LoVo (cell line): ENCODE data around the gene NOA1.

Experiments
- DNase-seq: peaks from one replicate; pipeline ENCODE4 v3.0.0-alpha.2; 2016; ENCODE audit warnings: low spot score

NOA1 gene

DNA sequence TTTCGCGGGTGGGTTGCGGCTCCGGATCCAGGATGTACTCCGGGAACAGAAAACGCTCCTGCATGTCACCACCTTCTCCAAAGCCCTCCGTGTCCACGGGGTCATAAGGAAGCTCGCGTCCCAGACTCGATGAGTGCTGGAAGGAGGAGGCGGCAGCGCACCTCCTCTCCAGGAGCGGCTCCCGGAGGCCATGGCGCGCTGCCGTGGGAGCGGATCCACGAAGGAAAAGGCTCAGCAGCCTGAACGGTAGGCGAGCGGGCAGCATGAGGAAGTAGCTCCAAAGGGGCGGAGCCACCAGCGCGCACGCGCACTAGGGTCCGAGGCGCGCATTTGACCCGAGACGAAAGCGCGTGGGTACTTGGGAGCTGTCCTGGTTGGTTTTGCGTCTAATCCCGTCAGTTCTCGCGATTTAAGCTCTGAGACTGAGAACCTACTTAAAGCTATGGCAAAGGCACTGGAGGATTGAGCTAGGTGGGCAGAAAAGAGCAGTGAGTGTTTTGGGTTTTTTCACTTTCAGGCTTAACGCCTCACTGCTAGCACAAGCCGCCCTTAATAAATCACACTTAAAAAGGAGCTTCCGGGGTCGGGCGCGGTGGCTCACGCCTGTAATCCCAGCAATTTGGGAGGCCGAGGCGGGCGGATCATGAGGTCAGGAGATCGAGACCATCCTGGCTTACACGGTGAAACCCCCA, at the start of gene NOA1:
Gene NOA1 (minus strand): TSS at position 286 of the 692 bp plus-strand sequence. CDS start 21 bp downstream, at position 265.
- peak; percentile 97 for DNase-seq

DNA sequence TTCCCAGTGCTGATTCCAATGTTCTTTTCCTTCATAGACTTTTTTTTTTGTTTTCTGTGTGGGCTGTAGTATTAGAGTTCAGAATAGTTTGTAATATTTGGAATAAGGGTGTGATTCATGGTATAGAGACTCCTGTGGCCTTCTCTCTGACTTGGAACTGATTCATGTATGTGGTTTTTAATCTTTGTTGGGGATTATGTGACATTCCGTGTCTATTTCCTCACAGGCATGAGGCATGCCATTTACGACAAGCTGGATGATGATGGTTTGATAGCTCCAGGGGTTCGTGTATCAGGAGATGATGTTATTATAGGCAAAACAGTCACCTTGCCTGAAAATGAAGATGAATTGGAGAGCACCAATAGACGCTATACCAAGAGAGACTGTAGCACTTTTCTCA, 45.7 kb upstream of the NOA1 start:
- no peak for DNase-seq

DNA sequence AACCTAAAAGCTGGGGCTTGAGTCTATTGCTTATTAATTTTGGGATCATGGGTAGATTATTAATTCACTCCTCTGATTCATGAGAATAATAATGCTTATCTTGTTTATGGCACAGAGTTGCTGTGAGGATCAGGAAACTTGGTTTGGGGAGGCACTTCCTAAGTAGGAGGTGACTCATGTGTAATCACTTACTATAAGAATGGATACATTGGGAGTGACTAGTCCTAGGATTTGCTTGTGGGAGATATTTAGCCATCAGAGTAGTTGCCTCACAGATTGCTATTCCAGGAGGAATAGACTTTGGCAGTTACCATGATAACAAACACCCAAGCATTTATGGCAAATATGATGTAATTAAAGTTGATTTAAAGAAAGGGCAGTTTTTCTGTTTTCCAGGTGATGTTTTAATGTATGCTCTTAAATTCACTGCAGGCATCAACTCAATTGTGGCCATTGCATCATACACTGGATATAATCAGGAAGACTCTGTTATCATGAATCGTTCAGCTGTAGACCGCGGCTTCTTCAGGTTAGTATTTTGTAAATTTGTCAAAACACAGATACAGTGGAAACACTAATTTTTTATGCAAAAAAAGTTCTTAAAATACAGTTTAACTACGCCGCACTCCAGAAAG, 43.2 kb upstream of the NOA1 start:
- no peak for DNase-seq

DNA sequence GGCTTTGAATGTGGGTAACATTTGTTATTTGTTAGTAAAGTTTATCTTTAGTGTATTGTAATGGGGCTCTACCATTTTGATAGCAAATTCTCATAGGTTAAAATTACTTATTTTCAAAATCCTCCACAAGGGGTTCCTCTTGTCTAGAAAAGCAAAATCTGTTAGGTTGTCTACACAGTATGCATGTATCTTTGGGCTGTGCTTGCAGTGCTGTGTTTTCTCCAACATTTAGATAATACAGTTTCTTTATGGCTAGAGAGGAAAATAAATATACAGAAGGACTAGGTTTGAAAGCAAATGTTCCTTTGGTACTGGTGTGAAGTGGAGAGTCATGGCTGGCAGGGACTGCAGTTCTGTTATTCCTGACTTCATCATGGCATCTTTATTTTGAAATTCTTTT, 41.6 kb upstream of the NOA1 start:
- DNase-seq: no peak

DNA sequence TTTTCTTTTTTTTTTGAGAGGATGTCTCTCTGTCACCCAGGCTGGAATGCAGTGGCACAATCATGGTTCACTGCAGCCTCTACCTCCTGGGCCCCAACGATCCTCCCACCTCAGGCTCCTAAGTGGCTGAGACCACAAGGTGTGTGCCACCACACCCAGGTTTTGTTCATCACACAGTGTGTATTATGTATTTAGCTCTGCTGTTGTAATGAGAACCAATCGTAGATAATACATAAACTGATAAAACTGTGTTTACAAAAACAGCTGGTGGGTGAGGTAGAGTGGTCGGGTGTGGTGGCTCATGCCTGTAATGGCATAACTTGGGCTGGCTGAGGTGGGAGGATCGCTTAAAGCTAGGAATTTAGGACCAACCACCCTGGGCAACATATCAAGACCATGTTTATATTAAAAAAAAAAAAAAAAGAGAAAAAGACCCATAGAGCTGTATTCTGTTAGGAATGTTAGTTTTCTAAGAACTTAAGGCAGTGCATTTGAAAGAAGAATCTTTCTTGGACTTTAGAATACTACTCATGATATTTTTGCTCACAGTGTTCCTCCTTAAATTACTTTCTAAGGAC, 36.2 kb upstream of the NOA1 start:
- no peak for DNase-seq

DNA sequence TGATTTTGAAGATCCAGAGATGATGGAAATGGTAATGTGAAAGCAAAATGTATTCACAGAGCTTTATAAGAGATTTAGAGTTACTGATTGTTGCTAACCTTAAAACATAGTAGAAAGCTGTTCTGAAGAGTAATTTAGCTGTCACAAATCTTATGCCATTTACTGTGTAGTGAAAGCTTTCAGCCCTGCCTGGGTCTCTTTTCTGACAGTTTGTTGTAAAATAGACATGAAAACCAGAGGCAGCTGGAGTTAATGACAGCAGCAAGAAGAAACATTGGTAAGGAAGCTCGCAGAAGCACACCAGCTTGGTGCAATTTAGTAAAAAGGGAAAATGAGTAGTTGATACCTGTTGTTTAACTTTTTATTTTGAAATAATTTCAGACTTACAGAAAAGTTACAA, 22.3 kb upstream of the NOA1 start:
- DNase-seq: no peak

DNA sequence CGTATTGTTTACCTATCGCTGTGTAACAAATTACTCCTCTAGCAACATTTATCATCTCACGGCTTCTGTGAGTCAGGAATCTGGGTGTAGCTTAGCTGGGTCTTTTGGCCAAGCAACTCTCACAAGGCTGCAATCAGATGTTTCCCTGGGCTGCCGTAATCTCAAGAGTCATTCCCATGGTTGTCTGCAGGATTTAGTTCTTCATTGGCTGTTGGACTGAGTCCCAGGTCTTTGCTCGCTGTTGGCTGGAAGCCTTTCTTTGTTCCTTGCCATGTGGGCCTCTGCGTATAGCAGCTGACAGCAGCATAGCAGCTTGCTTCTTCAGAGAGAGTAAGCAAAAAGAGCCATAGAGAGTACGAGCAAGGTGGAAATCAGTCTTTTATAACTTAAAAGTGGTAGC, 18.1 kb upstream of the NOA1 start:
- no peak for DNase-seq

DNA sequence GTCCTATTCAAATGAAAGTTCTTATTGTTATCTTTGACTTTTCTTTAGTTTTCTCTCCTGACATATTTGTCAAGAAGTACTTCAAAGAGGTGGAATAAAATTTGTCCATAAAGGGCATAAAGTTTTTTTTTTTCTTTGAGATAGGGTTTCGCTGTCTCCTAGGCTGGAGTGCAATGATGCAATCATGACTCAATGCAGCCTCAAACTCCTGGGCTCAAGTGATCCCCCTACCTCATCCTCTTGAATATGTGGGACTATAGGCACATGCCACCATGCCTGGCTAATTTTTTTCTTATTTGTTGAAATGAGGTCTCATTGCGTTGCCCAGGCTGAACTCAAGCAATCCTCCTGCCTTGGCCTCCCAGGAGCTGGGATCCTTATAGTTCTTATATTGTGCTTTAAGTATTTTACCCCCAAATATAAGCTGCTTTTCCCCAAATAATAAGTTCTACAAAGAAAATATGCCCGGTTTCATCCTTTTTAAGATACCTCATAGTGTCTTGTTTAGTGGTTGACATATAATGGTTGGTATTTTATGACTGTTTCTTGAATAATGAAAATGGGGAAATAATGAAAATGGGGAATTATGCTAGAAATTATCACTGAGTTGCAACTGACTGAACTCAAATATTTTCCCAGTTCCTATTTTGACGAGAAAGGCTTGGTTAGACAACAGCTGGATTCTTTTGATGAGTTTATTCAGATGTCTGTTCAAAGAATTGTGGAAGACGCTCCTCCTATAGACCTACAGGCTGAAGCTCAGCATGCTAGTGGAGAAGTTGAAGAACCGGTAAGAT, 12.9 kb upstream of the NOA1 start:
- DNase-seq: no peak

DNA sequence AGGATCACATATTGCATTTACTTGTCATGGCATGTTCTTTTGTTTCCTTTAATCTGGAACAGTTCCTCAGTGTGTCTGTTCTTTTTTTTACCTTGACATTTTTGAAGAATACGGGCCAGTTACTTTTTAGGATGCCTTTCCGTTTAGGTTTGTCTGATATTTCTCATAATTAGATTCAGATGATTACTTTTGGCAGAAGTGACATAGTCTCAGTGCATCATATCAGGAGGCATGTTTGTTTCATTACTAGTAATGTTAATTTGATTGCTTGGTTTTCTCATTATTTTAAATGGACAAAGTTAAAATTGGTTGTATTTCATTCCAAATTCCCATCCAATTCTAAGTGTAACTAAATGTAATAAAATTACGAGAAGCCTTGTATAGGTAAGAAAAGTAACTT, 9.5 kb upstream of the NOA1 start:
- DNase-seq: no peak

DNA sequence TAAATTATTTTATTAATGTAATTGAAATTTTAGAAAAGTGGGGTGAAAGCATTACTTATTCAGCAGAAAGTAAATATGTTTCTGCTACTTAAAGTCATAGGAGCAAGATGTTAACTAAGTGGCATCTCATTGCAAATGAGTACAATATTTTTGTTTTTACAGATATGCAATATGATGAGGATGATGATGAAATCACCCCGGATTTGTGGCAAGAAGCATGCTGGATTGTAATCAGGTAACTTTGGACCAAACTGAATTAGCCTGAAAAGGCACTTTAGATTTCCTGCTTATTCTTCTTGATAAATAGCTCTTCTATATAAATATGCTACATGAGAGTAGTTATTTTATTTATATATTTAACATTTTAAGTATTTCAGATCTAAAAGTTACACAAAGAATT, 8.8 kb upstream of the NOA1 start:
- DNase-seq: no peak

DNA sequence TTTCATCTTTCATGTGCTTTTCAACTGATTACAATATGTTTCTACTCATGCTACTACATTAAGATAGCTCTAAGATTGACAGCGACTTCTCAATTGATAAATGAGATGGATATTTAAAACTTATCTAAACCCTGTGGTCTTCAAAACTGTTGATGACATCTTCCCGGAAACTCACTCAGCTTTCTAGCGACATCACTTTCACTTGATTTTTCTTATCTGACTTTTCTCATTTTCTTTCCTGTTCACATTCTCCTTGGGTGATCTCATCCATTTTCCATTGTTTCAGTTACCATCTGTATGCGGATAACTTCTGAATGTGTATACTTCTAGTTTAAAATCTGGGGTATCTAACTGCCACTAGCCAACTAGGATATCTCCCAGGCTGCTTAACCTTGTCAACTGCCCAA, 4.4 kb upstream of the NOA1 start:
- DNase-seq: no peak

DNA sequence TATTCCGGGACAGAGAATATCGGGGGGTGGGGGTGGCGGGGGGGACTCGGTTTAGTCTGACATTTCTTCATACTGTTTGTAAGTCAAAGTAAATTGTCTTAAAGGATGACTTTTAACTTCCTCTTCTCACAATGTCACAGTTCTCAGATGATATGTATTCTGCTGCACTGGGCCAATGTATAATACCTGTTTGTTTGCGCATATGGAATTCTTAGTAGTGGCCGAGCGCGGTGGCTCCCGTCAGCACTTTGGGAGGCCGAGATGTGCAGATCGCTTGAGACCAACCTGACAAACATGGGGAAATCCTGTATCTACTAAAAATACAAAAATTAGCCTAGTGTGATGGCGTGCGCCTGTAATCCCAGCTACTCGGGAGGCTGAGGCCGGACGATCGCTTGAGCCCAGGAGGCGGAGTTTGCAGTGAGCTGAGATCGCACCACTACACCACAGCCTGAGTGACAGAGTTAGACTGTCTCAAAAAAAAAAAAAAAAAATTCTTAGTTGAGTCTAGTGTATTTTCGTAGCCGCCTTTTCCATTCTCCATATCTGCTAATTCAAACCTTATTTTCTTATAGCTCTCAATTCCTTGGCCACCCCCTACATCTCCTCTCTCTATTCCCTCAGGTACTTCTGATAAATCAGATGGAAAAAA, 2.1 kb upstream of the NOA1 start:
- peak; percentile 8 for DNase-seq

DNA sequence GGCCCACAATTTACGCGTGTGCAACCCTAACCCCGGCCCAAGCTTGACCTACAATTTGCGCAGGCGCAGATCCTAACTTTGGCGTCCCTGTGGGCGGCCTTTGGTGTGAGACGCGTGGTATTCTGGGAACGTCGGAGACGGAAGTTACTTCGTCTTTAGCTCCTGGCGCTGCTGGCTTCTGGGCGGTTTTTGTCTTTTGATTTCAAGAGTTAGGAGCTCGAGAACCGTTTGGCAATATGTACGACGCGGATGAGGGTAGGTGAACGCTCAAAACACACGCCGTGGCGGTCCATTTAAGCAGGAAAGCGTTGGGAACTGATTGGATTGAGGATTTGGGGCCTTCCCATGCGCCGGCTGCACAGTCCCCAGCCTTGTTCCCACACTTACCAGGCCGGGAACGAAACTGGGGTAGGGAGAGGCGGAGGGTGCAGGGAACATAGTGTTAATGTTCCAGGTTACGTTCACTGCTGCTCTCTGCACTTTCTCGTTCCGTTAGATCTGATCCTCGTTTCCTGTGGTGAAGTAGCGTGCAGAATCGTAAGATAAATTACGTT, 1.4 kb upstream of the NOA1 start, which contains the start of gene POLR2B:
Gene POLR2B (plus strand): TSS at position 147 of the 554 bp plus-strand sequence. CDS start 90 bp downstream, at position 237.
- DNase-seq: peak; percentile 97

DNA sequence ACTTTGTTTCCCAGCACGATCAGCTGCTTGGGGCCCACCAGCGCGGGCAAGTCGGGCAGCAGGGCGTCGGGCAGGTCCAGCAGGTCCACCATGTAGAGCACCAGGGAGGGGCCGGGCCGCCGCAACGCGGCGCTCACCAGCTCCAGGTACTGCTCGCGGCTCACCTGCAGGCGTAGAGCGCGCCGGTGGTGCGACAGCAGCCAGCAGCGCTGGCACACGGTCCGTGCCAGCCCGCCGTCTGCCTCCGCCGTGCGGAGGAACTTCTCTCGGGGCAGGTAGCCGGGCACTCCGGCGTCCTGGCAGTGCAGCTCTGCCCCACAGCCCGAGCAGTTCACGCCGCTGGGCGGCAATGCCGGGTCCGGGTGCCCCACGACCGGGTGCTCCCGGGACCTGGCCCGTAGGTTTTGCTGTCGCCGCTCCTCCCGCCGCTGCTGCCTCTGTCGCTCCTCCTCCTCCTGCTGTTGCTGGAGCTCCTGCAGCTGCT, 527 bp downstream of the NOA1 start:
- DNase-seq: peak; percentile 58

DNA sequence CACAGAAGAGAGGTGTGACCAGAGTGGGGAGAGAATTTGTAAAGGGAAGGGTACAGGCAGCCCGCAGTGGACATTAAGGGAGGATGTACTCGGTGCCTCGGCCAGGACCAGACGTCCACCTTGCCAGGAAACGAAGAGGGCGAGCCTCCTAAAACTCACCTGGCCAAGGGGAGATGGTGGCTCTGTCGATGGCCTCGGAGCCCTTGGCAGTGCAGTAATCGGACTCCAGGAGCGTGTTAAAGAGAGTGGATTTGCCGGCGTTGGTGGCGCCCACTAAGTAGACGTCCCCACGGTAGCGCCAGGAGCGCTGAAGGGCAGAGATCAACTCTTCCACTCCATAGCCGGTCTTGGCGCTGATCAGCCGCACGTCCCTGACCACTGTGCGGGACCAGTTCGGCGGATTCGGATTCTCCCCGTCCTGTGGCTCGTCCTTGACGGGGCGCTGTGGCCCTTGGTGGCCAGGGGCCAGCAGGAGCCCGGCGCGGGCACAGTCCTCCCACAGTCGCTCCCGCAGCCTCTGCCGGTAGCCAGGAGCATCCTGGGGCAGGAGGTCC, 1.0 kb downstream of the NOA1 start:
- no peak for DNase-seq

DNA sequence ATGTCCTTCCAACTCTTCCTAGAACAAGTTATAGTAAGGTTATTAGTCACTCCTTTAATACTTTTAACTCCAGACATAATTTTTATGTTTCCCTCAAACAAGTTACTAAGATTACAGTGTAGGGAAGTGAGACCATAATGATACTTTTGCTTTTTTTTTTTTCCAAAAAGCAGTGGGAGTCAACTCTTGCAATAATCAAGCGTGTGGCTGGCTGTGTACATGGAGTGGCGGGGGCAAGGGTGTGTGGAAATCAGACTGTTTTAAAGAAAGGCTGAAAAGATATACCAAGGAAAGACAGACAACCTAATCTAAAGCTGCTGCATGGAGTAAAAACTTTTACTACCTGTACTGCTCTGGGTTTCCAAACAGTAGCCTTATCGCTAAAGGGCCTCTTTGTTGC, 4.1 kb downstream of the NOA1 start:
- DNase-seq: no peak

DNA sequence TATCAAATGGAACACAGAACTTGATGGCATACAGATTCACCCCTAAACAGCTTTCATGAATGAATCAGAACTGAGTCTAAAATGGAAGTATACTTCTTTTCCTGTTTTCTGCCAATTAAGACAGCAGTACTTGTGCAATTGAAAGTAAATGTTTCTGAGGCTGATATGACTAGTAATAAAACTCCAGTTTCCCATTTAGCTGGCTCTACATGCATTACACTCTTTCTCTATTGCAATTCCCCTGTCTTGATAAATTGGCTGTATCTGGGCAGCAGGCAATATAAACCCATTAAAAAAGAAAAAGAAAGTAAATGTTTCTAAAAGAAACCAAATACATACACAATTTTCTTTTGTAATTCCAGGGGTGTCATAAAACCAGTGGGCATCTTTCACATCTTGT, 4.6 kb downstream of the NOA1 start:
- no peak for DNase-seq

DNA sequence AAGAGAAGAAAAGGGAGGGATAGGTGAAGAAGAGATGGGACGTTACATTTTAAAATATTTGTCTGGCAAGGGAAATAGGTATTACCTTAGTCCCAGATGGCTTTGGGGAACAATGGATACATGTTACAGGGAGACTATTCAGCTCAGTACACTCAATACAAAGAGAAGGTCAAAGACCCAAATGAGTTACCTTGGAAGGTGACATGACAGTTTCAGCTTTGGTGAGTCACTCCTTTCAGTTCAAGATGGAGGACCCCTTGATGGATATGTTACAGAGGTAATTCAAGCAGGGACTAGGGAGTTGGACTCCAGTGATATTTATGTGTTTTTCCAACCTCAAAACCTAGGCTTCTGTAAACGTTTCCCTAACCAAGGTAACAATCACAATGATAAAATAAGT, 5.0 kb downstream of the NOA1 start:
- DNase-seq: no peak

DNA sequence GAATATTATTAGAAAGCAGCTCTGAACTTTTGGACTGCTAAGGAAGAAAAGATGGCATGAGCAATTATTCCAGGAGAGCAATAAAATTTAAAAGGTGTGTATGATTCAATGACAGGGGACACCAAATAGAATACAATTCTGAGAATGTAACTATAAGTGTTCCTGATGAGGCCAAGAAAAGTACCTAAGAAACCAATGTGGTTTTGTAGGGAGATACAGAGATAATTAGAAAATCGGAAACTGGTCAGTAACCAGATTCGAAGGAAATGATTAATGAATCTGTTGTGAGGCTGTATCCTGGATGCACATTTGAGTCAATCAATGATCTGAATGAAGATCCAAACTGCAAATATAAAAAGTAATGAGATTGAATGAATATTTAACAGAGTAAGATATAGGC, 6.0 kb downstream of the NOA1 start:
- no peak for DNase-seq

DNA sequence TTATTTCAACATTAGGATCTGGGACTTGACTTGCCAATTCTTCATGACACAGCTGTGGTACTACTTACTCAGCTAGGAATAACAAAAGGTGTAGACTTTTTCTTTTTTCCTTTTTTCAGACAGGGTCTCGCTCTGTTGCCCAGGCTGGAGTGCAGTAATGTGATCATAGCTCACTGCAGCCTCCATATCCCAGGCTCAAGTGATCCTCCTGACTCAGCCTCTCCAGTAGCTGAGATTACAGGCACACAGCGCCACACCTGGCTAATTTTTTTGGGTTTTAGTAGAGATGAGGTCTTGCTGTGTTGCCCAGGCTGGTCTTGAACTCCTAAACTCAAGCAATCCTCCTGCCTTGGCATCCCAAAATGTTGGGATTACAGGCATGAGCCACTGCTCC, 16.3 kb downstream of the NOA1 start:
- DNase-seq: no peak

DNA sequence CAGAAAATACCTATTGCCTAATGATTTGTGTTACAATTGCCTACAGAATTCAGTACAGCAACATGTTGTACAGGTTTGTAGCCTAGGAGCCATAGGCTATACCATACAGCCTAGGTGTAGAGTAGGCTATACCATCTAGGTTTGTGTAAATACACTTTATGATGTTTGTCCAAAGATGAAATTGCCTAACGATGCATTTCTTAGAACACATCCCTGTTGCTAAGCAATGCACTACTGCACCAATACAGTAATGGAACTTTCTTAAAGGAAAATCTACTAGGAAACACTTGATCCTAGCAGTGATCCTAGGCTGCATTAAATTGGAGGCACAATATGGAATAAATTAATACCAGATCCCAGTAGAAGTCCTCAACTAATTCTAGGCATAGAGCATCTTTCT, 18.3 kb downstream of the NOA1 start:
- no peak for DNase-seq
